ENCODE measurements around the gene TYSND1.
A peak's percentile ranks its signal among the peaks of the same experiment; 100 is the strongest.

TYSND1 gene

DNA sequence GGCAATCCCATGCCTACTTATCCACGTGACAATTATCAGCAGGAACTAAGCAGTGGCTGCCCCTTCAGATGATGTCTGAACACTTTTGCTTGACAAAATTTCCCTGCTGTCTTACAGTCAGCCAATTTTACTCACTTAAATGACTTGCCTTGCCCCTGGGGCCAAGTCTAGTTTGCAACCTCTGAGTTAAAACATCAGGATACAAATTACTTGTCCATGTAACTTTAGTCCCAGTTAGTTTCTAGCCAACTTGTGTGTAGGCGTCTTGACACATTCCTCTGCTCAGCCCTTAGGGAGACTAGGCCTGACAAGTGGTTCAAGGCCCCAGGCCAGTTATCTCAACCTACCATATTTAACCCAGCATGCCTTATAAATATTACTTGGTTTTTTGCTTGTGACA is 11.6 kb upstream of the TYSND1 start:
- DNase-seq (ENCODE audit: low read depth, low spot score): no peak
- TF ChIP-seq, protein P1, sequence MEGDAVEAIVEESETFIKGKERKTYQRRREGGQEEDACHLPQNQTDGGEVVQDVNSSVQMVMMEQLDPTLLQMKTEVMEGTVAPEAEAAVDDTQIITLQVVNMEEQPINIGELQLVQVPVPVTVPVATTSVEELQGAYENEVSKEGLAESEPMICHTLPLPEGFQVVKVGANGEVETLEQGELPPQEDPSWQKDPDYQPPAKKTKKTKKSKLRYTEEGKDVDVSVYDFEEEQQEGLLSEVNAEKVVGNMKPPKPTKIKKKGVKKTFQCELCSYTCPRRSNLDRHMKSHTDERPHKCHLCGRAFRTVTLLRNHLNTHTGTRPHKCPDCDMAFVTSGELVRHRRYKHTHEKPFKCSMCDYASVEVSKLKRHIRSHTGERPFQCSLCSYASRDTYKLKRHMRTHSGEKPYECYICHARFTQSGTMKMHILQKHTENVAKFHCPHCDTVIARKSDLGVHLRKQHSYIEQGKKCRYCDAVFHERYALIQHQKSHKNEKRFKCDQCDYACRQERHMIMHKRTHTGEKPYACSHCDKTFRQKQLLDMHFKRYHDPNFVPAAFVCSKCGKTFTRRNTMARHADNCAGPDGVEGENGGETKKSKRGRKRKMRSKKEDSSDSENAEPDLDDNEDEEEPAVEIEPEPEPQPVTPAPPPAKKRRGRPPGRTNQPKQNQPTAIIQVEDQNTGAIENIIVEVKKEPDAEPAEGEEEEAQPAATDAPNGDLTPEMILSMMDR (IDR thresholded peaks at IDR 0.05; ENCODE audit: low read depth, low read length): no peak
- in situ Hi-C loops (cut with HindIII; ENCODE audit: low sequenced_read_pairs): no loop called here
- no peak overlapping the region for H3K4me3 ChIP-seq (ENCODE audit: low read depth, low read length)

GRCh38 chr10:70155255-70155838 is 8.8 kb upstream of the TYSND1 start:
- TF ChIP-seq, protein P1 (IDR thresholded peaks at IDR 0.05; ENCODE audit: low read depth, low read length): no peak
- H3K4me3 ChIP-seq (ENCODE audit: low read depth, low read length): no peak overlapping the region
- in situ Hi-C loops (cut with HindIII; ENCODE audit: low sequenced_read_pairs): no loop called here
- no peak for DNase-seq (ENCODE audit: low read depth, low spot score)

DNA sequence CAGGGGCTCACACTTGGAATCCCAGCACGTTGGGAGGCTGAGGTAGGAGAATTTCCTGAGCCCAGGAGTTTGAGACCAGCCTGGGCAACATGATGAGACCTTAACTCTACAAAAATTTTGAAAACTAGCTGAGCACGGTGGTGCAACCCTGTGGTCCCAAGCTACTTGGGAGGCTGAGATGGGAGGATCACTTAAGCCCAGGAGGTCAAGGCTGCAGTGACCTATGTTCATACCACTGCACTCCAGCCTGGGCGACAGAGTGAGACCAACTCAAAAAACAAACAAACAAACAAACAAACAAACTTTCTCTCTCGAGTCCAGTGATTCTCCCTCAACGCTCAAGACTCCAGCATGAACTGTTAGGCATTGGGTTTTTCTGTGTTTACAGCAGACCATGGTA is 2.0 kb upstream of the TYSND1 start:
- H3K4me3 ChIP-seq (ENCODE audit: low read depth, low read length): no peak overlapping the region
- in situ Hi-C loops (cut with HindIII; ENCODE audit: low sequenced_read_pairs): no loop called here
- no peak for DNase-seq (ENCODE audit: low read depth, low spot score)
- TF ChIP-seq, protein P1 (IDR thresholded peaks at IDR 0.05; ENCODE audit: low read depth, low read length): no peak

- H3K4me3 ChIP-seq (ENCODE audit: low read depth, low read length): peak overlapping the region; percentile 51
- TF ChIP-seq, protein P1 (IDR thresholded peaks at IDR 0.05; ENCODE audit: low read depth, low read length): no peak
- in situ Hi-C loops (cut with HindIII; ENCODE audit: low sequenced_read_pairs): no loop called here
- no peak for DNase-seq (ENCODE audit: low read depth, low spot score)
These were observed 742 bp upstream of the TYSND1 start for GRCh38 chr10:70147259-70147625.

GRCh38 chr10:70145666-70146488 is 623 bp downstream of the TYSND1 start:
- DNase-seq (ENCODE audit: low read depth, low spot score): peak; percentile 56
- in situ Hi-C loops (cut with HindIII; ENCODE audit: low sequenced_read_pairs): no loop called here
- H3K4me3 ChIP-seq (ENCODE audit: low read depth, low read length): peak overlapping the region; percentile 51
- TF ChIP-seq, protein P1 (IDR thresholded peaks at IDR 0.05; ENCODE audit: low read depth, low read length): peak; percentile 40

- TF ChIP-seq, protein P1 (IDR thresholded peaks at IDR 0.05; ENCODE audit: low read depth, low read length): no peak
- DNase-seq (ENCODE audit: low read depth, low spot score): no peak
- in situ Hi-C loops (cut with HindIII; ENCODE audit: low sequenced_read_pairs): no loop called here
- H3K4me3 ChIP-seq (ENCODE audit: low read depth, low read length): peak overlapping the region; percentile 51
These were observed 1.3 kb downstream of the TYSND1 start for GRCh38 chr10:70145166-70145665.

Measured in astrocyte of the spinal cord (primary cell).